GM19372 (cell line): ENCODE measurements around the gene ACAA1.

Experiments used
- ATAC-seq: cut with Tn5 transposase; IDR thresholded peaks from one replicate; pipeline ENCODE4 v1.9.1; 2021; ENCODE audit warnings: mild to moderate bottlenecking, low read depth, moderate library complexity; ENCODE audit not compliant: unreplicated experiment

Gene ACAA1

GRCh38 chr3:38154625-38155255, 17.8 kb upstream of the ACAA1 start:
- no peak for ATAC-seq

GRCh38 chr3:38154033-38154494, 17.1 kb upstream of the ACAA1 start:
- ATAC-seq: no peak

GRCh38 chr3:38153221-38153620, 16.3 kb upstream of the ACAA1 start:
- ATAC-seq: no peak

- ATAC-seq: no peak
Measured at GRCh38 chr3:38152609-38153008, 15.7 kb upstream of the ACAA1 start.

- ATAC-seq: no peak
Measured at GRCh38 chr3:38151667-38152265, 14.8 kb upstream of the ACAA1 start.

- no peak for ATAC-seq
Measured at GRCh38 chr3:38150780-38151528, 14.0 kb upstream of the ACAA1 start.

GRCh38 chr3:38149708-38150107, 12.8 kb upstream of the ACAA1 start:
- ATAC-seq: no peak

GRCh38 chr3:38148311-38148882, 11.5 kb upstream of the ACAA1 start:
- ATAC-seq: no peak

GRCh38 chr3:38147421-38147820, 10.5 kb upstream of the ACAA1 start:
- no peak for ATAC-seq

GRCh38 chr3:38146504-38146903, 9.6 kb upstream of the ACAA1 start:
- ATAC-seq: no peak

GRCh38 chr3:38143511-38143910, 6.6 kb upstream of the ACAA1 start:
- ATAC-seq: no peak

- no peak for ATAC-seq
Measured at GRCh38 chr3:38142959-38143358, 6.0 kb upstream of the ACAA1 start.

GRCh38 chr3:38141952-38142273, 5.0 kb upstream of the ACAA1 start:
- ATAC-seq: no peak

GRCh38 chr3:38141173-38141951, 4.4 kb upstream of the ACAA1 start:
- no peak for ATAC-seq

- ATAC-seq: no peak
Measured at GRCh38 chr3:38140326-38141172, 3.6 kb upstream of the ACAA1 start.

- ATAC-seq: no peak
Measured at GRCh38 chr3:38139652-38140051, 2.7 kb upstream of the ACAA1 start.

- ATAC-seq: no peak
Measured at GRCh38 chr3:38139191-38139590, 2.3 kb upstream of the ACAA1 start.

- peak; percentile 30 for ATAC-seq
Measured at GRCh38 chr3:38138349-38139190, 1.6 kb upstream of the ACAA1 start, which contains the start of gene MYD88. Gene MYD88, plus strand, starts transcription at chr3:38138661. Its CDS starts 40 bp downstream, at chr3:38138701.
